SK-N-MC (cell line): ENCODE results near the gene SHISA6.

ENCODE experiments used
- EZH2 ChIP-seq: fragments of 200-600 bp; sonication (generic); IDR thresholded peaks from one replicate; pipeline ENCODE4 v1.6.1; 2017; ENCODE audit warnings: antibody characterized with exemption
- POLR2AphosphoS5 ChIP-seq: IDR thresholded peaks from 2 replicates; pipeline ENCODE4 v1.6.1; 2012; ENCODE audit warnings: mild to moderate bottlenecking, low read depth, low read length, borderline replicate concordance

GRCh38 chr17:11272191-11272590 lies 31.2 kb downstream of the SHISA6 start:
- no peak for TF ChIP-seq EZH2
- no peak for TF ChIP-seq POLR2AphosphoS5
